ENCODE results near the gene ZNF563.
A peak's percentile ranks its signal among the peaks of the same experiment; 100 is the strongest.
"Not testable (repeated sequence)": the region's sequence is repeated elsewhere in the genome, so short reads cannot be mapped to it uniquely, and the experiment has no call there.

ZNF563 gene

GRCh38 chr19:12331211-12331941 lies 2.1 kb downstream of the ZNF563 start:
- TF ChIP-seq ZNF274 (IDR thresholded peaks at IDR 0.05; ENCODE audit: low read depth, low read length) = no peak
- peak overlapping the region; percentile 50; the same call in 1 of the 2 replicates for H3K4me3 ChIP-seq (ENCODE audit: low read length)

- H3K4me3 ChIP-seq (ENCODE audit: low read length) = no peak overlapping the region
- TF ChIP-seq ZNF274 (IDR thresholded peaks at IDR 0.05; ENCODE audit: low read depth, low read length) = no peak
Observed at GRCh38 chr19:12330340-12330739, 3.1 kb downstream of the ZNF563 start.

GRCh38 chr19:12325690-12326089 lies 7.7 kb downstream of the ZNF563 start:
- H3K4me3 ChIP-seq (ENCODE audit: low read length) = no peak overlapping the region
- TF ChIP-seq ZNF274 (IDR thresholded peaks at IDR 0.05; ENCODE audit: low read depth, low read length) = no peak

GRCh38 chr19:12318782-12319413 lies 14.5 kb downstream of the ZNF563 start:
- no peak overlapping the region for H3K4me3 ChIP-seq (ENCODE audit: low read length)
- peak; percentile 50; the same call in 1 of the 2 replicates for TF ChIP-seq ZNF274 (IDR thresholded peaks at IDR 0.05; ENCODE audit: low read depth, low read length)

- TF ChIP-seq ZNF274 (IDR thresholded peaks at IDR 0.05; ENCODE audit: low read depth, low read length) = no peak
Observed at GRCh38 chr19:12314553-12314952, 18.9 kb downstream of the ZNF563 start.

GRCh38 chr19:12308891-12309290 lies 24.5 kb downstream of the ZNF563 start:
- not testable (repeated sequence) for H3K4me3 ChIP-seq (ENCODE audit: low read length)

More at GRCh38 chr19:12314553-12314952, 18.9 kb downstream of the ZNF563 start:
- no peak overlapping the region for H3K4me3 ChIP-seq (ENCODE audit: low read length)

GRCh38 chr19:12295191-12295590 lies 38.2 kb downstream of the ZNF563 start:
- no peak for TF ChIP-seq ZNF274 (IDR thresholded peaks at IDR 0.05; ENCODE audit: low read depth, low read length)
- H3K4me3 ChIP-seq (ENCODE audit: low read length) = peak overlapping the region; percentile 32; the same call in 1 of the 2 replicates

GRCh38 chr19:12294249-12295158 lies 38.9 kb downstream of the ZNF563 start, which contains the start of gene ZNF44:
TSS of gene ZNF44 (minus strand) at chr19:12294883. CDS start at chr19:12294694, 189 bp downstream.
- H3K4me3 ChIP-seq (ENCODE audit: low read length) = peak within 1 kb of the TSS; percentile 86

GRCh38 chr19:12293777-12294248 lies 39.6 kb downstream of the ZNF563 start:
- TF ChIP-seq ZNF274 (IDR thresholded peaks at IDR 0.05; ENCODE audit: low read depth, low read length) = no peak
- peak overlapping the region; percentile 86 for H3K4me3 ChIP-seq (ENCODE audit: low read length)

More at GRCh38 chr19:12294249-12295158, 38.9 kb downstream of the ZNF563 start, which contains the start of gene ZNF44:
- TF ChIP-seq ZNF274 (IDR thresholded peaks at IDR 0.05; ENCODE audit: low read depth, low read length) = no peak

GRCh38 chr19:12289790-12290065 lies 43.7 kb downstream of the ZNF563 start:
- H3K4me3 ChIP-seq (ENCODE audit: low read length) = no peak overlapping the region
- TF ChIP-seq ZNF274 (IDR thresholded peaks at IDR 0.05; ENCODE audit: low read depth, low read length) = no peak

GRCh38 chr19:12287958-12288500 lies 45.4 kb downstream of the ZNF563 start:
- no peak overlapping the region for H3K4me3 ChIP-seq (ENCODE audit: low read length)
- no peak for TF ChIP-seq ZNF274 (IDR thresholded peaks at IDR 0.05; ENCODE audit: low read depth, low read length)

GRCh38 chr19:12284631-12285030 lies 48.8 kb downstream of the ZNF563 start:
- no peak overlapping the region for H3K4me3 ChIP-seq (ENCODE audit: low read length)
- TF ChIP-seq ZNF274 (IDR thresholded peaks at IDR 0.05; ENCODE audit: low read depth, low read length) = no peak

GRCh38 chr19:12284226-12284625 lies 49.2 kb downstream of the ZNF563 start:
- no peak for TF ChIP-seq ZNF274 (IDR thresholded peaks at IDR 0.05; ENCODE audit: low read depth, low read length)
- no peak overlapping the region for H3K4me3 ChIP-seq (ENCODE audit: low read length)

- TF ChIP-seq ZNF274 (IDR thresholded peaks at IDR 0.05; ENCODE audit: low read depth, low read length) = no peak
- H3K4me3 ChIP-seq (ENCODE audit: low read length) = no peak overlapping the region
Observed at GRCh38 chr19:12278713-12279112, 54.7 kb downstream of the ZNF563 start.

Data from GM08714 (cell line).